SK-N-SH (cell line): ENCODE results near the gene STX1B. TPM values are rescaled to one million over a fixed set of nuclear protein-coding genes. Genes with fewer than 3 reads are reported as not detected.

Experiments used
- CTCF ChIA-PET: fragments of 300-600, 350-600 bp; formaldehyde crosslinking; extraction: SDS; loops from one replicate; lab custom pipeline; 2021; lab: Yijun Ruan, JAX
- POLR2A ChIA-PET: fragments of 350-600 bp; sonication (Branson Sonifier 250); formaldehyde crosslinking; extraction: SDS; loops from one replicate; lab custom pipeline; 2020; ENCODE audit warnings: antibody characterized with exemption, inconsistent platforms; lab: Yijun Ruan, JAX
- DNase-seq: peaks from one replicate; pipeline ENCODE4 v3.0.0; 2012
- H2AFZ ChIP-seq: fragments of 200-600 bp; sonication (generic); 2 replicates; pipeline ENCODE4 v1.8.1; 2016; ENCODE audit warnings: antibody characterized with exemption, mild to moderate bottlenecking, low read depth
- H3F3A ChIP-seq: fragments of 200-600 bp; sonication (generic); replicated peaks from 2 replicates; pipeline ENCODE3; 2016; ENCODE audit warnings: antibody characterized with exemption, mild to moderate bottlenecking; ENCODE audit not compliant: insufficient read depth
- H3K27ac ChIP-seq, 2 experiments: fragments of 200-500 bp in 1 of 2; fragments of 200-600 bp in 1 of 2; sonication (Bioruptor generic) in 1 of 2; sonication (generic), shearing (Covaris generic) in 1 of 2; 2 replicates each; pipeline versions ENCODE4 v1.5.1 to v1.6.1; 2014 to 2016; ENCODE audit warnings: low read depth in 2 of 2, inconsistent platforms in 1 of 2, low read length in 1 of 2, mild to moderate bottlenecking in 1 of 2, mixed read lengths in 1 of 2
- H3K27me3 ChIP-seq: fragments of 200-600 bp; sonication (generic), shearing (Covaris generic); 2 replicates; pipeline ENCODE4 v1.6.1; 2016; ENCODE audit warnings: mixed run types; ENCODE audit not compliant: insufficient read depth
- H3K36me3 ChIP-seq, 2 experiments: fragments of 200-500 bp in 1 of 2; fragments of 200-600 bp in 1 of 2; sonication (Bioruptor generic) in 1 of 2; sonication (generic) in 1 of 2; replicated peaks in 1 of 2; 2 replicates each; pipeline versions ENCODE3 to v1.5.1; 2014 to 2016; ENCODE audit warnings: low read length in 1 of 2, mild to moderate bottlenecking in 1 of 2; ENCODE audit not compliant: insufficient read depth in 2 of 2, control insufficient read depth in 1 of 2
- H3K4me1 ChIP-seq, 2 experiments: fragments of 200-500 bp in 1 of 2; fragments of 200-600 bp in 1 of 2; sonication (Bioruptor generic) in 1 of 2; sonication (generic), shearing (Covaris generic) in 1 of 2; 2 replicates each; pipeline versions ENCODE4 v1.5.1 to v1.6.1; 2014 to 2016; ENCODE audit warnings: low read depth in 1 of 2, low read length in 1 of 2, mixed run types in 1 of 2; ENCODE audit not compliant: insufficient read depth in 2 of 2, control insufficient read depth in 1 of 2
- H3K4me2 ChIP-seq: fragments of 200-600 bp; sonication (generic), shearing (Covaris generic); 2 replicates; pipeline ENCODE4 v1.6.1; 2017; ENCODE audit warnings: mixed run types
- H3K4me3 ChIP-seq, 2 experiments: fragments of 200-500 bp in 1 of 2; fragments of 200-600 bp in 1 of 2; sonication (Bioruptor generic) in 1 of 2; sonication (generic), shearing (Covaris generic) in 1 of 2; 2 replicates each; pipeline versions ENCODE4 v1.5.1 to v1.8.1; 2014 to 2016; ENCODE audit warnings: low read depth in 2 of 2, inconsistent platforms in 1 of 2, low read length in 1 of 2, mild to moderate bottlenecking in 1 of 2, mixed read lengths in 1 of 2, moderate library complexity in 1 of 2
- H3K79me2 ChIP-seq: fragments of 200-600 bp; sonication (generic); 2 replicates; pipeline ENCODE4 v1.8.1; 2017; ENCODE audit warnings: mild to moderate bottlenecking; ENCODE audit not compliant: insufficient read depth
- H3K9ac ChIP-seq: fragments of 200-600 bp; sonication (generic); 2 replicates; pipeline ENCODE4 v1.6.1; 2017; ENCODE audit warnings: mixed run types
- H3K9me2 ChIP-seq: fragments of 200-600 bp; sonication (generic); 2 replicates; pipeline ENCODE4 v1.6.1; 2017; ENCODE audit warnings: mixed run types
- H3K9me3 ChIP-seq: fragments of 200-600 bp; sonication (generic); 2 replicates; pipeline ENCODE4 v1.6.1; 2017; ENCODE audit warnings: mixed run types, mild to moderate bottlenecking, moderate library complexity
- H4K20me1 ChIP-seq: fragments of 200-600 bp; sonication (generic); 2 replicates; pipeline ENCODE4 v1.6.1; 2017; ENCODE audit warnings: mild to moderate bottlenecking, mixed run types; ENCODE audit not compliant: insufficient read depth
- CHD2 ChIP-seq: fragments of 150-350 bp; IDR thresholded peaks from 2 replicates; pipeline ENCODE4 v1.6.1; 2018; ENCODE audit warnings: low read length; ENCODE audit not compliant: partially characterized antibody
- ELF1 ChIP-seq: IDR thresholded peaks from 2 replicates; pipeline ENCODE4 v1.4.0; 2012
- FOSL2 ChIP-seq: IDR thresholded peaks from 2 replicates; pipeline ENCODE4 v1.4.0; 2012; ENCODE audit warnings: low read depth, mild to moderate bottlenecking, moderate library complexity, borderline replicate concordance
- FOXM1 ChIP-seq: IDR thresholded peaks from 2 replicates; pipeline ENCODE4 v1.4.0; 2012; ENCODE audit warnings: low read depth, mild to moderate bottlenecking
- GABPA ChIP-seq: IDR thresholded peaks from 2 replicates; pipeline ENCODE4 v1.4.0; 2012; ENCODE audit warnings: low read depth, mild to moderate bottlenecking
- GATA2 ChIP-seq: sonication (generic); formaldehyde crosslinking; IDR thresholded peaks from 2 replicates; pipeline ENCODE4 v1.5.0; 2020; ENCODE audit warnings: mild to moderate bottlenecking, missing genetic modification reagents
- POLR2AphosphoS5 ChIP-seq: IDR thresholded peaks from 2 replicates; pipeline ENCODE4 v1.6.1; 2012; ENCODE audit warnings: low read depth, low read length
- RAD21 ChIP-seq: IDR thresholded peaks from 2 replicates; pipeline ENCODE4 v1.6.1; 2012; ENCODE audit warnings: mild to moderate bottlenecking, low read length
- RXRA ChIP-seq: IDR thresholded peaks from 2 replicates; pipeline ENCODE4 v1.4.0; 2012; ENCODE audit warnings: low read depth, mild to moderate bottlenecking, borderline replicate concordance
- SIN3A ChIP-seq: IDR thresholded peaks from 2 replicates; pipeline ENCODE4 v1.6.1; 2012; ENCODE audit warnings: low read depth, mild to moderate bottlenecking, low read length, moderate library complexity, borderline replicate concordance
- SMC3 ChIP-seq: IDR thresholded peaks from 2 replicates; pipeline ENCODE4 v1.6.1; 2012; ENCODE audit warnings: low read depth, low read length, improper control_type of control experiment
- TAF1 ChIP-seq: IDR thresholded peaks from 2 replicates; pipeline ENCODE4 v1.6.1; 2012; ENCODE audit warnings: low read depth, mild to moderate bottlenecking, low read length, moderate library complexity, borderline replicate concordance
- YY1 ChIP-seq: IDR thresholded peaks from 2 replicates; pipeline ENCODE4 v1.4.0; 2012; ENCODE audit warnings: low read depth, mild to moderate bottlenecking
- WGBS: methylation state at CpG from one replicate; pipeline ENCODE4 v1.1.6; 2017; ENCODE audit warnings: low lambda C conversion rate; 5-methylcytosine and 5-hydroxymethylcytosine counted together
- polyA plus RNA-seq, 3 experiments: library from polyadenylated mRNA; depleted of rRNA; stranded (reverse); fragments of >200 nt; gene quantifications; 2 replicates each; pipeline ENCODE4 v1.2.3, GENCODE V29; 2012
- TF ChIP-seq, protein P1 (sequence below): IDR thresholded peaks from 2 replicates; pipeline ENCODE4 v1.4.0; 2012; ENCODE audit warnings: low read depth
- TF ChIP-seq, protein P2 (sequence below): IDR thresholded peaks from 2 replicates; pipeline ENCODE4 v1.6.1; 2012; ENCODE audit warnings: mild to moderate bottlenecking, low read depth, low read length, moderate library complexity
- TF ChIP-seq, protein P3 (sequence below): fragments of 200-600 bp; sonication (generic); IDR thresholded peaks from 2 replicates; pipeline ENCODE4 v1.6.1; 2017; ENCODE audit warnings: antibody characterized with exemption, mild to moderate bottlenecking, moderate library complexity
- TF ChIP-seq, protein P4 (sequence below): fragments of 150-350 bp; IDR thresholded peaks from 2 replicates; pipeline ENCODE4 v1.6.1; 2016; ENCODE audit warnings: mild to moderate bottlenecking, low read depth, low read length

STX1B gene
- polyA plus RNA-seq, 1 of the 3 experiments (the other 2 are of a cell fraction): 21.2 TPM

DNA sequence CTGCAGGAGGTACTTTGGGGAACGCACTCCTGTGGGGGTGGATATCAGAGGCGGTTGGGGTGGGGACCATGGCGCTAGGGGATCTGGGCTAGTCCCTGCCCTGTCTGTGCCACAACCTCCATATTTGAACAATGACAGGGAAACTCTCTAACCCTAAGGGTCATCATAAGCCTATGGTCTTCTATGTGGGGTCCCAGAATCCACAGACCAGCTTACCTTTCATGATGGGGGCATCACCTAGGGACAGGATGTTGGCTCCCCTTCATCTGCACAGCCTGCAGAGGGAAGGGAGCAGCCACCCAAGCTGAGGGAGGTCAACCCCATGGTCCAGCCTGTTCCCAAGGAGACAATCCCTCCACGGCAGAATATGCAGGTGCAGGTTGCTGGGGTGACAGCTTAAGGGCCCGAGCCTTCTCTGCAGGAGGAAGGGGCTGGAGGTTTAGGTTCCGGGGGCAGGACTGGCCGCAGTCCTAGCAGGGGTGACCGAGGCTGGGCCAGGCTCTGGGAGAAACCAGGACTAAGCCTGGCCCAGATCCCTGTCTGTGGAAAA lies 59.8 kb downstream of the STX1B start:
- H3K4me3 ChIP-seq: peak overlapping the region; percentile 80 to 93

DNA sequence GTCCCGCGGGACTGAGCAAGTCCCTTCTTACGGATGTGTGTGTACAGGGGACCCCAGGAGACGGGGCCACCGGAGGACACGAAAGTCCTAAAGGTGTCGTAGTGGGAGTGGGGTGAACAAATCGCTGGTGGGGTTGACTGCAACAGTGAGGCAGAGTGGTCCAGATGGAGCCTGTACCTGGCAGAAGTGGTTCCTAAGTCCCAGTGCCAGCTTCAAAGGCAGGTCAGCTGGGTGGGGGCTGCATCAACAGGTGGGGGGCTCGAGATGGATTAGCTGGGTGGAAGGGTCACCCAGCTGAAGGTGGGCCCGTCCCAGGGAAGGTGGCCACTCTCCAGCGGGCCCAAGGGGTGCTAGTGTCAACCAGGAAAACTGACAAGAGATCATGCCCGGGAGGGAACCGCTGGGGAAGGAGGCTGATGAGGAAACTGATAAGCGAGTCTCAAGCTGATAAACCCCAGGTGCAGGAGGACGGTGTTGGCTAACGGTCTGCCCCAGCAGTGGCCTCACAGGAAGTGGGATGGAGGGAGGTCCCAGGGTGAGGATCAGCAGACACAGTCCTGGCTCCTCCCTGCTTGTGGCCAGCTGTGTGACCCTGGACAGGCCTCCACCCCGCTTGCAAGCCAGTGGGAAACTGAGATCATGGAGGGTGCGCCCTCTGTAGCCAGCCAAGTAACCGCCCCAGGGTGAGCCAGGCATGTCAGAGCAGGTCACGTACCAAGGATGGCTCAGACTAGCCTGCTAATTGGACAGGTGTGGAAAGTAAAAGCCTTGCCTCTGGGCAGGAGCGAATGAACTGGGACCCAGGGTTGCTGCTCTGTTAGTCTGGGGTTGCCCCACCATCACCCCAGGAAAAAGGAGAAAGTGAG lies 60.6 kb downstream of the STX1B start:
- 14% methylated on average over 18 of the region's 21 CpGs for WGBS
- Histone ChIP-seq H4K20me1 (no peaks in the 10 kb centered on the region), H3K79me2 (peaks cover 12% of the 10 kb centered on the region), H3K27me3 (no peaks in the 10 kb centered on the region), H3K9ac (peak overlapping the region; percentile 86), H3K4me1 (peaks cover 0 to 29% of the 10 kb centered on the region in 2 experiments; a peak in 1 of 4 replicates), H3K27ac (peak overlapping the region; percentile 86 to 91; a peak in 3 of 4 replicates), H3K4me3 (peak overlapping the region; percentile 80 to 93), H3K9me3 (no peaks in the 10 kb centered on the region), H3F3A (peaks cover 52% of the 10 kb centered on the region), H3K4me2 (peak overlapping the region; percentile 97), H3K9me2 (no peaks in the 10 kb centered on the region), H3K36me3 (peaks cover 0 to 10% of the 10 kb centered on the region in 2 experiments), H2AFZ (no peak overlapping the region)
- DNase-seq: peak; percentile 73
- CTCF ChIA-PET: interaction anchor here (0.7 to 6.4 kb wide), 6 partner anchors 9 to 493 kb away, joined by 3 to 45 read pairs (median 6); partner anchors contain the start of gene ZNF843
- POLR2A ChIA-PET: interaction anchor here (0.6 to 1.3 kb wide), 6 partner anchors 8 to 144 kb away, joined by 3 to 6 read pairs (median 3); partner anchors contain the start of genes FBXL19 and ZNF668
- TF ChIP-seq GATA2 (CRISPR knock-in tag) (peak; percentile 75), TAF1 (peak; percentile 63), GABPA (no peak), POLR2AphosphoS5 (peak; percentile 91), SIN3A (peak; percentile 78; the same call in 1 of the 2 replicates), FOSL2 (no peak)
- TF ChIP-seq, protein P1, sequence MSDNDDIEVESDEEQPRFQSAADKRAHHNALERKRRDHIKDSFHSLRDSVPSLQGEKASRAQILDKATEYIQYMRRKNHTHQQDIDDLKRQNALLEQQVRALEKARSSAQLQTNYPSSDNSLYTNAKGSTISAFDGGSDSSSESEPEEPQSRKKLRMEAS: 0 out of 2 replicates have a peak, but pooled peaks have one; percentile 28
- TF ChIP-seq, protein P2, sequence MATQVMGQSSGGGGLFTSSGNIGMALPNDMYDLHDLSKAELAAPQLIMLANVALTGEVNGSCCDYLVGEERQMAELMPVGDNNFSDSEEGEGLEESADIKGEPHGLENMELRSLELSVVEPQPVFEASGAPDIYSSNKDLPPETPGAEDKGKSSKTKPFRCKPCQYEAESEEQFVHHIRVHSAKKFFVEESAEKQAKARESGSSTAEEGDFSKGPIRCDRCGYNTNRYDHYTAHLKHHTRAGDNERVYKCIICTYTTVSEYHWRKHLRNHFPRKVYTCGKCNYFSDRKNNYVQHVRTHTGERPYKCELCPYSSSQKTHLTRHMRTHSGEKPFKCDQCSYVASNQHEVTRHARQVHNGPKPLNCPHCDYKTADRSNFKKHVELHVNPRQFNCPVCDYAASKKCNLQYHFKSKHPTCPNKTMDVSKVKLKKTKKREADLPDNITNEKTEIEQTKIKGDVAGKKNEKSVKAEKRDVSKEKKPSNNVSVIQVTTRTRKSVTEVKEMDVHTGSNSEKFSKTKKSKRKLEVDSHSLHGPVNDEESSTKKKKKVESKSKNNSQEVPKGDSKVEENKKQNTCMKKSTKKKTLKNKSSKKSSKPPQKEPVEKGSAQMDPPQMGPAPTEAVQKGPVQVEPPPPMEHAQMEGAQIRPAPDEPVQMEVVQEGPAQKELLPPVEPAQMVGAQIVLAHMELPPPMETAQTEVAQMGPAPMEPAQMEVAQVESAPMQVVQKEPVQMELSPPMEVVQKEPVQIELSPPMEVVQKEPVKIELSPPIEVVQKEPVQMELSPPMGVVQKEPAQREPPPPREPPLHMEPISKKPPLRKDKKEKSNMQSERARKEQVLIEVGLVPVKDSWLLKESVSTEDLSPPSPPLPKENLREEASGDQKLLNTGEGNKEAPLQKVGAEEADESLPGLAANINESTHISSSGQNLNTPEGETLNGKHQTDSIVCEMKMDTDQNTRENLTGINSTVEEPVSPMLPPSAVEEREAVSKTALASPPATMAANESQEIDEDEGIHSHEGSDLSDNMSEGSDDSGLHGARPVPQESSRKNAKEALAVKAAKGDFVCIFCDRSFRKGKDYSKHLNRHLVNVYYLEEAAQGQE: no peak

More for the DNA sequence above, 59.8 kb downstream of the STX1B start:
- peaks cover 0 to 7% of the 10 kb centered on the region in 2 experiments for H3K36me3 ChIP-seq
- H3K4me2 ChIP-seq: peak overlapping the region; percentile 97
- no peak for TF ChIP-seq POLR2AphosphoS5
- TF ChIP-seq SMC3: no peak
- TF ChIP-seq, protein P3, sequence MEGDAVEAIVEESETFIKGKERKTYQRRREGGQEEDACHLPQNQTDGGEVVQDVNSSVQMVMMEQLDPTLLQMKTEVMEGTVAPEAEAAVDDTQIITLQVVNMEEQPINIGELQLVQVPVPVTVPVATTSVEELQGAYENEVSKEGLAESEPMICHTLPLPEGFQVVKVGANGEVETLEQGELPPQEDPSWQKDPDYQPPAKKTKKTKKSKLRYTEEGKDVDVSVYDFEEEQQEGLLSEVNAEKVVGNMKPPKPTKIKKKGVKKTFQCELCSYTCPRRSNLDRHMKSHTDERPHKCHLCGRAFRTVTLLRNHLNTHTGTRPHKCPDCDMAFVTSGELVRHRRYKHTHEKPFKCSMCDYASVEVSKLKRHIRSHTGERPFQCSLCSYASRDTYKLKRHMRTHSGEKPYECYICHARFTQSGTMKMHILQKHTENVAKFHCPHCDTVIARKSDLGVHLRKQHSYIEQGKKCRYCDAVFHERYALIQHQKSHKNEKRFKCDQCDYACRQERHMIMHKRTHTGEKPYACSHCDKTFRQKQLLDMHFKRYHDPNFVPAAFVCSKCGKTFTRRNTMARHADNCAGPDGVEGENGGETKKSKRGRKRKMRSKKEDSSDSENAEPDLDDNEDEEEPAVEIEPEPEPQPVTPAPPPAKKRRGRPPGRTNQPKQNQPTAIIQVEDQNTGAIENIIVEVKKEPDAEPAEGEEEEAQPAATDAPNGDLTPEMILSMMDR: no peak
- TF ChIP-seq, protein P4, sequence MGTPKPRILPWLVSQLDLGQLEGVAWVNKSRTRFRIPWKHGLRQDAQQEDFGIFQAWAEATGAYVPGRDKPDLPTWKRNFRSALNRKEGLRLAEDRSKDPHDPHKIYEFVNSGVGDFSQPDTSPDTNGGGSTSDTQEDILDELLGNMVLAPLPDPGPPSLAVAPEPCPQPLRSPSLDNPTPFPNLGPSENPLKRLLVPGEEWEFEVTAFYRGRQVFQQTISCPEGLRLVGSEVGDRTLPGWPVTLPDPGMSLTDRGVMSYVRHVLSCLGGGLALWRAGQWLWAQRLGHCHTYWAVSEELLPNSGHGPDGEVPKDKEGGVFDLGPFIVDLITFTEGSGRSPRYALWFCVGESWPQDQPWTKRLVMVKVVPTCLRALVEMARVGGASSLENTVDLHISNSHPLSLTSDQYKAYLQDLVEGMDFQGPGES: no peak
- no peak for TF ChIP-seq RAD21
- no peak for TF ChIP-seq GATA2 (CRISPR knock-in tag)
- TF ChIP-seq ELF1: no peak
- no peak for TF ChIP-seq RXRA
- no peak for TF ChIP-seq TAF1
- no peak for TF ChIP-seq CHD2
- TF ChIP-seq YY1: no peak
- TF ChIP-seq FOXM1: no peak
- ChIA-PET POLR2A (interaction anchor here (0.6 to 1.0 kb wide), 2 partner anchors 123 to 145 kb away, joined by 3 read pairs; partner anchors contain the start of gene ZNF668), CTCF (interaction anchor here (0.9 to 6.4 kb wide), 5 partner anchors 9 to 192 kb away, joined by 3 to 45 read pairs (median 6); no protein-coding TSS in a partner anchor)
- 83% methylated on average over 8 of the region's 8 CpGs for WGBS
- no peak overlapping the region for H2AFZ ChIP-seq
- H3K27ac ChIP-seq: peak overlapping the region in 1 of 2 experiments; percentile 91; a peak in 3 of 4 replicates
- H3K9ac ChIP-seq: no peak overlapping the region
- no peaks in the 10 kb centered on the region for H3K9me2 ChIP-seq
- DNase-seq: no peak
- no peaks in the 10 kb centered on the region for H3K27me3 ChIP-seq
- peaks cover 12% of the 10 kb centered on the region for H3K79me2 ChIP-seq
- peaks cover 0 to 29% of the 10 kb centered on the region in 2 experiments; a peak in 1 of 4 replicates for H3K4me1 ChIP-seq
- H4K20me1 ChIP-seq: no peaks in the 10 kb centered on the region
- H3K9me3 ChIP-seq: no peaks in the 10 kb centered on the region
- peaks cover 55% of the 10 kb centered on the region for H3F3A ChIP-seq
